A204.1 (cell line): Measurements from ENCODE around the gene MAD1L1.
"Not testable (repeated sequence)": the region's sequence is repeated elsewhere in the genome, so short reads cannot be mapped to it uniquely, and the experiment has no call there.

Source experiments
- FAIRE-seq: peaks from 2 replicates; lab custom pipeline; 2012; peaks lifted over from hg19 to GRCh38; lab: Jason Lieb, UNC

MAD1L1 gene

DNA sequence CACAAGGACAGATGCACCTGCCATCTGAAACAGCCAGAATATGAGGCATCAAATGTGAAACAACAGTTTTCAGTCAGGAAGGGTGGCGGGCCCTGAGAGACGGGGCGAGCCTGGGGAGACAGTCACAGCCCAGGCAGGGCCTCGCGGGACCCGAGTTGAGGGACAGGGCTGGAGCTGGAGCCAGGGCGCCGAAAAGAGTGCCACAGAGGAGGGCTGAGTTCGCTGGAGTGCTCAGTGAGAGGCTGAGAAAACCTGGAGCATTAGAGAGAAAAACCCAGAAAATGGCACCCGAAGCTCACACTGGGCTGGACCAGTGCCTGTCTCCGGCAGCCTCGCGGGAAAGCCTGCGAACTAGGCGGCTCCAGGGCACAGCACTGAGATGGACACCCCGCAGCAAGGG is 404.6 kb downstream of the MAD1L1 start:
- FAIRE-seq, result not testable (repeated sequence)

GRCh38 chr7:1827521-1827981 is 405.2 kb downstream of the MAD1L1 start:
- FAIRE-seq, result not testable (repeated sequence)

DNA sequence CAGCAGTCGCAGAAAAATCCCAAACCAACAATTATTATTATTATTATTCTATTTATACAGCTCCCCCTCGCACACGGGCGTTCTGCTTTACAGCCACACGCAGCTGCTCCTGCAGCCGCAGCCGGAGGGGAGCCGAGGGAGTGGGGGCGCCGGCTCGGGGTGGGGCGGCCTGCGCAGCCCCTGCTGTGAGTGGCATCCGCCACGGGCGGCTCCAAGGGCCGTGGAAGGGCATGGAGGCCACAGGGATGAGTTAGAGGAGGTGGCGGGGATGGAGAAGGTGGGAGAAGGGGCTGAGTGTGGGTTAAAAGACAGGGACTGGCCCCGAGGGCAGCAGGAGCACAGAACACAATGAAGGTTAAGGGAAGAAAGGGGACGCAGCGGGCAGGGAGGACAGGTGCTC is 405.8 kb downstream of the MAD1L1 start:
- not testable (repeated sequence) for FAIRE-seq

GRCh38 chr7:1825897-1826741 is 406.6 kb downstream of the MAD1L1 start:
- no peak for FAIRE-seq

DNA sequence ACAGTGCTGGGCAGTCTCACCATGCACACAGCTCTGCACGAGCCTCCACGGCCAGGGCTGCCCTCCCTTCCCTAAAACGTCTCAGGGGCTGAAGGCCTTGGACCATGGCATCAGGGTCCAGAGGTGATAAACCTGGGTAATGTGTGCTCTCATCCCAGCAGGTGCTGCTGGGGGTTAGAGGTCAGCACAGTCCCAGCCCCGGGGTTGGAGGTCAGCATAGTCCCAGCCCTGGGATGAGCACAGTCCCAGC is 407.2 kb downstream of the MAD1L1 start:
- not testable (repeated sequence) for FAIRE-seq

DNA sequence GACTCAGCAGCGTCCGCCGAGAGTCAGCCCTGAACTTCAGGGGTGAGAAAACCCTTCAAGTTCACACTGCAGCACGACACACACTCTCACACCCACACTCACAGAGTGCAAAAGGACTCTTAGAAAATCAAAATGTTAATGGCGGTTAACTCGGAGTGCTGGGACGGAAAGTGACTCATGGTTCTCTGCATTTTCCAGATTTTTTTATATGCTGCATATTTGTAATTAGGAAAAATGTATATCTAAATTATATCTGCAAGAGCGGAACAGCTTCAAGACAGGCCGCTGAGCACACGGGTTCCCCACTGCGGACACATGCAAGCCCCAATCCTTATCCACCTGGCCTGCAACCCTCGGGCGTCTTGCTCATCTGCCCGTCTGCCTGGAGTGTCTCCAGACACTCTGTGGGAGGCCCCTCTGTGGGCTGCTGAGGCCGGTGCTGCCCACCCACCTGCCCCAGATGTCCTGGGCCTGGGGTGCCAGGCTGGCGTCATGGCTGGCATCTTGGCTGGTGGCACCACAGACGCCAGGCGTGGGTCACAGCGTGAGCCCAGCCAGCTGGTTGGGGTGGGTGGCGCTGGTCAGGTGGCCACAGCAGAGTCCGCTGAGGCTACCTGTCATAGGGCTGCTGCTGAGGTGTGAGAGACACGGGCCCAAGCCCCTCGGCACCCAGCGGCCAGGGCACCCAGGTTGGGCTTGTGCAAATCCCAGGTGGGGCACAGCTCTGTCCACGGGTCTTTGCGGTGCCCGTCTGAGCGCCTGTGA is 407.7 kb downstream of the MAD1L1 start:
- FAIRE-seq, result not testable (repeated sequence)

DNA sequence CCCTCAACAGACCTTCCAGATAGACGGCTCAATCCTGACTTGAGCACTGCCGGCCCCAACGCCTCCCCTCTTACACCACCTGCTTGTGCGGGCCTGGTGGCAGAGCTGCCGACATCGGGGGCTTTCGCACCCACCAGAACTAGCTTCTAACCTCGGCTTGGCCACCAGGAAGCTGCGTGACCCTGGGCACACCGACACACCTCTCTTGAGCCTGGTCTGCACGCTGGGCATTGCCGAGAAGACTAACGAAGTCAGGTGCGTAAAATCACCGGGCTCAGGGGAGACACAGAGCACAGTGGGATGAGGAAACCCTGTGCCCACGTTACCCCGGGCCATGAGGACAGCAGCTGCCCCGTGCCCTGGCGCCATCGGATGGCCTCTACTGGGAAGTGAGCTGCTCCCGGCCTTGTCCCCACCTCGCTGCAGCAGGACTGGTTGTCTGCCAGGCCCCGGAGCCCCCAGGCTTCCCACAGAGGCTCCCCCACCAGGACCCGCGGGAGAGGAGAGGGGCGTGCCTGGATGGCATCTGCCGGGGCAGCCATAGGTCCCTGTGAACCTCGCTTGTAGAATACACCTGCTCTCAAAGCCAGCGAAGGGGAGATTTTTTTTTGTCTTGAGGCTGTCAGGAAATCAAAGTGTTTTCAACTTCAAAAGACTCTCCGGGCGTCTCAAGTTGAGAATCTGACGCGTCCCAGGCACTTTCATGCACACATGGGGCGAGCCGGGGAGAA is 408.4 kb downstream of the MAD1L1 start:
- not testable (repeated sequence) for FAIRE-seq

DNA sequence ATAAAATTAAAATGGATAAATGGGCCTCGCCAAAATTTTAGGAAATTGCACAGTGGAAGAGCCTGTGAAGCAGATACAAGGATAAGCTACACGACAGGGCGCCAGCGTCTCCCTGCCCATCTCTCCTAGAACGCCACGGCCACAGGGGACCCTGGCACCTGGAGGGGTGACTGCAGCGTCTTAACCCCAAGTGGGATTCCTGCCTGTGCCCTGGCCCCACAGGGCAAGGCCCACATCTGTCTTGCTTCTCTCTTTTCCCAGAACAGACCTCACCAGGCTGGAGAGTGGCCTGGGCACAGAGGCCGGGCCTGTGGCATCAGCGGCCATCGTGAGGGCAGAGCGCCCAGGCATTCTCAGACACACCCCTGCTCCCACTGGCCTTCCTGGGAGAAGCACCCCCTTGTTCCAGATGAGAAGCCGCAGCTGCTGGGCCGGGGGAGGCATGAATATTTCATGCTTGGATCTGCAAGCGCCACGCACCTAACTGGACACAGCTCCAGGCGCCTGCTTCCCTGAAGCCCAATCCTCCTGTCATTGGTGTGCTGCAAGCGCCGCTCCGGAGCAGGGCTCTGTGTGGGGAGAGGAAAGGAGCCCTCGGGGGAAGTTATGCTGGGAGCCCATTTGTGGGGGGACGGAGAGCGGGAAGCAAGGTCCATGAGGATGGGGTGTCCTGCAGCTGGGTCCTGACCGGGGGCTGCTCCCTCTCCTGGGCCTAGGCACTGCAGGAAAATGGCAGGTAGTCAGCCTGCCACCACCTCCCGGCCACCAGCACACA is 409.2 kb downstream of the MAD1L1 start:
- FAIRE-seq, result no peak

DNA sequence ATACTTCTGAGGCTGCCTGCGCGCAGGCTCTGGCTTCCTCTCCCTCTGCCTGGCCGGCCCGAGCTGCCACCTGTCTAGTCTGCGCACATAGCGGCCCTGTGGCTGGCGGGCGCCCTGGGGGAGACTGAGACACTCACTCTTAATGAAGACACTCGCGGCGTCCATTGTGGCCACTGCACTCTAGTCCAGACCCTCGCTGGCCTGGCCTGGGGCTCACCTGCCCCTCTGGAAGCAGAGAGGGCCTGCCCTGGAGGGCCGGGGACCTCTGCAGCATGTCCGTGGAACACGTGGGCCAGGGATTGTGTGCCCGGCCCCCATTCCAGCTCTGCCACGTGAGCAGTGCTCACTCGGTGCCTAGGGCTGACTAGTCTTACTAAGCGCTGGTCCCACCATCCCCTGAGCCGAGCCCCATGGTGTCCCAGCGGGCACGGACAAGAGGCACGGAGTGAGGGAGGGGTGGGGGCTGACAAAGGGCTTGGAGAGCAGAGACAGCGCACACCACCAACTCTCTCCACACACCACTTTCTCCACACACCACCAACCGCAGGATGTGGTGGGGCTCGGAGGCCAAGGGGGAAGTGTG is 413.4 kb downstream of the MAD1L1 start:
- FAIRE-seq, result no peak

DNA sequence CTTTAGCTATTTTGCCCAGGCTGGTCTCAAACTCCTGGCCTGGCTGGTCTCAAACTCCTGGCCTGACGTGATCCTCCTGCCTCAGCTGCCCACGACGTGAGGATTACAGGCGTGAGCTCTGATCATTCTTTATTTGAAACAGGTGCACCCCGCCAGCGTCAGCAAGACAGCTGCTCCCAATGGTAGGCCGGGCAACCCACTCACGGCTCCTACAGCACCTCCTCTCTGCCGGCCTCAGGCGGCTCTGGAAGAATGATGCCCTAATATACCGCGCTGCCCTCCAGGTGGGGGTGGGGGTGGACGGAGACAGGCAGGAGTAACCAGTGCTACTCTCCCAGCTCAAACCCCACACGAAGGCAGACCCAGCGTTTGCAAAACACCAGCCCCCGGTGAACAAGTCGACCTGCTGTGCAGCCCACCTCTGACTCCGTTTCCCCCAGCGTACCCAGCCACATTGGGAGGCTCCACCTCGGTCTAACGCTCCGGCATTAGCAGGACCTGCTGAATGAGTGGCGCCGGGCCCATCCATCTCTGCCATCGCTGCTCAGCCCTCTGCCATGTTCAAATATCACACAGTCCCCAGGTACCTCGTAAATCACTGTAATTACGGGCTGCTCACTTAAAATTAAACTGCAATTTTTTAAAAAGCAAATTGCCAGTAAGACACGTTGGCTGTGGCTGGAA is 414.0 kb downstream of the MAD1L1 start:
- FAIRE-seq, result no peak

GRCh38 chr7:1817061-1817712 is 415.6 kb downstream of the MAD1L1 start:
- no peak for FAIRE-seq

DNA sequence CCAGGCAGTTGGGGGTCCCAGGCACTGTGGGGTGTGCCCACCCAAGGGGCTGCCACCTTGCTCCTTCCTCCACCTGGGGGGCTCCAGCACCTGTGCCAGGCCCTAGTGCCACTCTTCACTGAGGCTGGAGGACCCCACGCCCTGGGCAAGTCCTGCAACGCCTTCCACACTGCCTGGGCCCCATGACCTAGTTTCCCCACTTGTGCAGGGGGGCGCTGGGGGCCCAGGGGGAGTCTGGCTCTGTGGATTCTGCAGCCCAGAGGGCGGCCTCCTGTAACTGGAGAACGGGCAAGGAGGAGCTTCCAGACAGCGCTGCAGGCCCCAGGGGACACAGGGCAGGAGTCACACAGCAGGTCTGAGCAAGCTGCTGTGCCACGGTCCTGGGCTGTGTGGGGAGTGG is 416.3 kb downstream of the MAD1L1 start:
- FAIRE-seq, result not testable (repeated sequence)

DNA sequence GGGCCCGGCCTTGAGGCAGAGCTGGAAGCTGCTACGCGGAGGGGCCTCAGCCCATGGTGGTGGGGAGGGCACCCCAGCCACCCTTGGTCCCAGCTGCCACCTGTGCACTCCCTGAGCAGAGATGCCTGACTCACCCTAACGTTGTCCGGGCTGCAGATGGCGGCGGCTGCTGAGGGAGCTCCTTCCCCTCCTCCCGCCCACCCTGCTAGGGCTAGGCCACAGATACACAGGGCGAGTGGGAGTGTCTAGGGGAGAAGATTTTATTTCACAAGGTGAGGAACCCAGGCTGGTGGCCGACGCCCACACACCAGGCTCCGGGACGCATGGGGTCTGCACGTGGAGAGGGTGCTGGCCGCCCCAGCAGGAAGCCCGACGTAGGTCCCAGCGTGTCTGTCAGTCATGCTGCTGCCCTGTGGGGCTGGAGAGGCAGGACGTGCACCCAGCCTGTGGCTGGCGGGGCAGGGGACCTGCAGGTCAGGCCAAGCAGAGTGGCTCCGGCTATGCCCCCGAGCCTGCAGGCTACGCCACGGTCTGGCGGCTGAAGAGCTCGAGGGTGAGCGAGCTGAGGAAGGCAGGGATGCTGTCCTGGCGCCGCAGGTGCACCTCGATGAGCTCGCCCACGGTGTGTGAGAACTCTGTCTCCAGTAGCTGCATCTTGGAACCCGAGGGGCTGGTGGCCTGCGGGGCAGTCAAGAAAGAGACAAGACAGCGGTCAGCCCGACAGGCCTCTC is 417.0 kb downstream of the MAD1L1 start:
- not testable (repeated sequence) for FAIRE-seq

GRCh38 chr7:1815051-1815481 is 417.7 kb downstream of the MAD1L1 start:
- FAIRE-seq, result no peak

- no peak for FAIRE-seq
These were observed 418.5 kb downstream of the MAD1L1 start for GRCh38 chr7:1814089-1814811.

DNA sequence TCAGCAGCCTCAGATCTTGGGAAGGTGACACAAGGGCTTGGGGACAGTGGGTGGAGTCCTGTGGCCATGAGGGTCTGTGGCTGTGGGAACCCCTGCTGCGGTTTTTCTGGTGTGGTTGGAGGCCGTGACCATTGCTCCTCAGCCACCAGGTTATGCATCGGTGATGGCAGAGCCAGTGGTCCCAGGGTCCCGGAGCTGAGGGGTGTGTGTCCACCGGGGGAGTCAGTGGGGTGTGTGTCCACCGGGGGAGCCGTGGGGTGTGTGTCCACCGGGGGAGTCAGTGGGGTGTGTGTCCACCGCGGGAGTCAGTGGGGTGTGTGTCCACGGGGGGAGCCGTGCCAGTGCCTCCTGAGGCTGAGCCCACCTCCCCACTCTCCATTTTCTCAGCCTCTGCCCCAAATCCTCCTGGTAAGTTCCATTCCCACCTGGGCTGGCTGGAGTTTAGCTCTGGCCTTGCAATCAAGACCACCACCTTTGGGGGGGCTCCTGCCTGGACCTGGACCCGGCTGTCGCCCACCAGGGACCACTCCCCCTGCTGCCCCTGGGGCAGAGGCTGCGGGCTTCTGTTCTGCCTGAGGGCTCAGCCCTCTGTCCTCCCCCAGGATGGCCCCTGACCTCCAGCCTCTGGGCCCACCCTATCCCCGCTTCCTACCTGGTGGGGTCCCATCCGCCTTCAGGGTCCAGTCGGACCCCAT is 419.2 kb downstream of the MAD1L1 start:
- FAIRE-seq, result no peak

DNA sequence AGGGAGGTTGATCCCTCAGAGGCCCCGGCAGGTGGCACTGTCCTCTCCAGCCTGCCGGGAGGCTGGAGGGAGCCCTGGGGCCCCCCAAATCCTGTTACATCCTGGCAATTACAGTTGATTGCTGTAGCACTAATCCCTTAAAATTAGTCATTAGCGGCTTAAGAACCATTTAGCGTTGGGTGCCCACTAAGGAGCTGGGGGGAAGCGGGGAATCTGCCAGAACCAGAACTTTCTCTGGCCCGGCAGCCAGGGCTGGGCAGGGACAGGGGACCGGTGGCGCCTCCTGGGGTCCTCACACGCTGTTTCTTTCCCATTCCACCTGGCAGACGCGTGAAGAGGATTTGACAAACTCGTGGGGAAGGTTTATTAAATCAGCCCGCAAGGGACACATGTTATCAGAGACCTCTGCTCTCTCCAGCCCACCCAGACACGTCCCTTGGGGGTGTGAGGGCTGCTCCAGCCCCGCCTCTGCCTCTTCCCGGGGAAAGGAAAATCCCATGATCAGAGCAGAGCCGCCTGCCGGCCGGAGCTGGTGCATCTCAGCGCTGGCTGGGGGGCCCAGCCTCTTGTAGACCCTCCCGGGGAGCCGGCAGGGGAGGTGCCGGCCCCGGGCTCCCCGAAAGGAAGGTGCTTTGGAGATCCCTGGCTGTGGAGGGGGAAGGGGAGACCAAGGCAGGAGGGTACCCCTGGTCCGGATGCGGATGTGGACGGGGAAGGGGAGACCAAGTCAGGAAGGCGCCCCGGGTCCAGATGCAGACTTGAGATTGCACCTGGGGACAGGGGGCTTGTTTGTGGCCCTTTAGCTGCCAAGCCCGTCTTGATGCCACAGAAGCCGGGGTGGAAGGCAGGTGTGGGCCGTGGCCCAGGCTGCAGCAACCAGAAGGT is 420.0 kb downstream of the MAD1L1 start:
- FAIRE-seq, result no peak
